ENCODE measurements around the gene ADAMTSL3. TPM values are rescaled to one million over a fixed set of nuclear protein-coding genes. Genes with fewer than 3 reads are reported as not detected.

ADAMTSL3 gene
- total and polyA plus RNA-seq, 4 donors = 0.85 to 58.2 (median 7.9) TPM

DNA sequence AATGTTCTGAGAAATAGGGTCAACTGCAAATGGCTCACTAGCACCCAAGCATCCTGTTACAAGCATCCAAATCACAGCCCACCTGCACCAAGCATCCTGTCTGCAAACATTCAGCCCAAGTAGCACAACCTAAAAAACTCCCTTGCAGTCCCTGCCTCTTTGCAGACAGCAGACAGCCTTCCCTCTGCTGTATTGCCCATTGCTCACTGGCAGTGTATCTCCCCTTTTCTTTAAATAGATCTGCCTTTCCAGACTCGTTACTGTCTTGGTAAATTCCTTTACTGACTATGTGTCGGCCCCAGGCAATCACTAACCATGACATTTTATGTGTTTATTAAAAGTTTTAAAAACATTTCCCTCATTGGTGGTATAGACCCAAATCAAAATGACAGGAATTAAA is 155.4 kb downstream of the ADAMTSL3 start:
- TF ChIP-seq, protein P1, sequence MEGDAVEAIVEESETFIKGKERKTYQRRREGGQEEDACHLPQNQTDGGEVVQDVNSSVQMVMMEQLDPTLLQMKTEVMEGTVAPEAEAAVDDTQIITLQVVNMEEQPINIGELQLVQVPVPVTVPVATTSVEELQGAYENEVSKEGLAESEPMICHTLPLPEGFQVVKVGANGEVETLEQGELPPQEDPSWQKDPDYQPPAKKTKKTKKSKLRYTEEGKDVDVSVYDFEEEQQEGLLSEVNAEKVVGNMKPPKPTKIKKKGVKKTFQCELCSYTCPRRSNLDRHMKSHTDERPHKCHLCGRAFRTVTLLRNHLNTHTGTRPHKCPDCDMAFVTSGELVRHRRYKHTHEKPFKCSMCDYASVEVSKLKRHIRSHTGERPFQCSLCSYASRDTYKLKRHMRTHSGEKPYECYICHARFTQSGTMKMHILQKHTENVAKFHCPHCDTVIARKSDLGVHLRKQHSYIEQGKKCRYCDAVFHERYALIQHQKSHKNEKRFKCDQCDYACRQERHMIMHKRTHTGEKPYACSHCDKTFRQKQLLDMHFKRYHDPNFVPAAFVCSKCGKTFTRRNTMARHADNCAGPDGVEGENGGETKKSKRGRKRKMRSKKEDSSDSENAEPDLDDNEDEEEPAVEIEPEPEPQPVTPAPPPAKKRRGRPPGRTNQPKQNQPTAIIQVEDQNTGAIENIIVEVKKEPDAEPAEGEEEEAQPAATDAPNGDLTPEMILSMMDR (IDR thresholded peaks at IDR 0.05; ENCODE audit: control extremely low read depth, extremely low read depth) = no peak
- H3K9me3 ChIP-seq (ENCODE audit: control insufficient read depth in 4 of 4, insufficient read depth in 3 of 4, low read length in 3 of 4) = peaks cover 0 to 6% (median 2%) of the 10 kb centered on the region in 4 donors
- no peak for ATAC-seq (ENCODE audit: insufficient read depth, low FRiP score)
- H3K4me3 ChIP-seq = no peak overlapping the region
- H3K27me3 ChIP-seq (ENCODE audit: control insufficient read depth in 3 of 3, insufficient read depth in 3 of 3, low read length in 2 of 3) = no peaks in the 10 kb centered on the region
- no peak overlapping the region for H3K27ac ChIP-seq (ENCODE audit: low read depth in 1 of 2, low read length in 1 of 2)
- no peaks in the 10 kb centered on the region for H3K4me1 ChIP-seq (ENCODE audit: control insufficient read depth in 5 of 5, insufficient read depth in 5 of 5, low read length in 5 of 5)
- no peak overlapping the region for H3K9ac ChIP-seq (ENCODE audit: insufficient read depth in 1 of 2, low read length in 2 of 2)
- H3K36me3 ChIP-seq (ENCODE audit: control insufficient read depth in 4 of 4, insufficient read depth in 4 of 4, low read length in 4 of 4) = no peaks in the 10 kb centered on the region
- no peak for DNase-seq
- WGBS, 2 donors = 76 to 87% methylated on average over 2 of the region's 2 CpGs

DNA sequence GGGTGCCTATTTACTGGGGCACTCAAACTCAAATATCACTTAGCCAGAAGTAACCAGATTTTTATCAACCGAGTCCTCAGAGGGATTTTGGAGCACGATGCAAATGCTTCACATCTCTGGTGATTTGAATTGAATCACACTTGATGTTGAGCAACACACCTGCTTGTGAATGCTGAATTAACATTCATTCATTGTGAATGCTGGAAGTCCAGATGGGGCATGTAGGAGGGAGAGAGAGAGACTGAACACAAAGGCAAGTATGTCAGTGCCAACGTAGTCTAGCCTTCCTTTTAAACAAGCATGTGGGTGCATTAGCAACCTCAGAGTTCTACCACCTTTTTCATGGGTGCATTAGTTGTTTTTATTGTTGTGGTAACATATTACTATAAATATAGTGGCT is 156.2 kb downstream of the ADAMTSL3 start:
- WGBS, 2 donors = 81% methylated on average over 3 of the region's 3 CpGs
- TF ChIP-seq, protein P1 (IDR thresholded peaks at IDR 0.05; ENCODE audit: control extremely low read depth, extremely low read depth) = no peak
- no peak for ATAC-seq (ENCODE audit: insufficient read depth, low FRiP score)
- DNase-seq = no peak
- no peaks in the 10 kb centered on the region for H3K36me3 ChIP-seq (ENCODE audit: control insufficient read depth in 4 of 4, insufficient read depth in 4 of 4, low read length in 4 of 4)
- no peak overlapping the region for H3K27ac ChIP-seq (ENCODE audit: low read depth in 1 of 2, low read length in 1 of 2)
- no peaks in the 10 kb centered on the region for H3K27me3 ChIP-seq (ENCODE audit: control insufficient read depth in 3 of 3, insufficient read depth in 3 of 3, low read length in 2 of 3)
- peaks cover 0 to 3% (median 0%) of the 10 kb centered on the region in 5 donors for H3K4me1 ChIP-seq (ENCODE audit: control insufficient read depth in 5 of 5, insufficient read depth in 5 of 5, low read length in 5 of 5)
- H3K9ac ChIP-seq (ENCODE audit: insufficient read depth in 1 of 2, low read length in 2 of 2) = no peak overlapping the region
- H3K9me3 ChIP-seq (ENCODE audit: control insufficient read depth in 4 of 4, insufficient read depth in 3 of 4, low read length in 3 of 4) = peaks cover 0 to 6% (median 2%) of the 10 kb centered on the region in 4 donors
- no peak overlapping the region for H3K4me3 ChIP-seq

DNA sequence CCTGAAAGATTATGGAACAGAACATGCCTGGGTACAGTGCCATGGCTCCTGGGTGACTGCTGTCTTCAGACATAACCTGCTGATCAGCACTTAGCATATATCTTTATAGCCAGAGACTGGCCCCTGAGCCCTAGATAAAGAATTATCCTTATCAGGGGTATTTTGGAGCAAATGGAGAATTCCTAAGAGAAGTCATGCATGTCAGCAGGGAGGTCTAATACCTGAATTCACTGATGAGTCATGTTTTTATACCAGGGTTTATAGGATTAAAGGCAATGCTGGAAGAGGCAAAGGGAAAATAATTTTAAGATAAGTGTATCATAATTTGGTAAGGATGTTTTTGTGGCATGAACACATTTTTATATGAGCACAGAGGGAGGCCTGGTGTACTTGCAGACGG is 159.8 kb downstream of the ADAMTSL3 start:
- Histone ChIP-seq H3K4me1 (ENCODE audit: control insufficient read depth in 5 of 5, insufficient read depth in 5 of 5, low read length in 5 of 5) (peaks cover 0 to 4% (median 0%) of the 10 kb centered on the region in 5 donors), H3K9me3 (ENCODE audit: control insufficient read depth in 4 of 4, insufficient read depth in 3 of 4, low read length in 3 of 4) (no peaks in the 10 kb centered on the region), H3K9ac (ENCODE audit: insufficient read depth in 1 of 2, low read length in 2 of 2) (no peak overlapping the region), H3K4me3 (no peak overlapping the region), H3K36me3 (ENCODE audit: control insufficient read depth in 4 of 4, insufficient read depth in 4 of 4, low read length in 4 of 4) (no peaks in the 10 kb centered on the region), H3K27me3 (ENCODE audit: control insufficient read depth in 3 of 3, insufficient read depth in 3 of 3, low read length in 2 of 3) (no peaks in the 10 kb centered on the region), H3K27ac (ENCODE audit: low read depth in 1 of 2, low read length in 1 of 2) (no peak overlapping the region)
- ATAC-seq (ENCODE audit: insufficient read depth, low FRiP score) = no peak
- WGBS, 2 donors = 62 to 91% methylated on average over 1 of the region's 1 CpG
- TF ChIP-seq, protein P1 (IDR thresholded peaks at IDR 0.05; ENCODE audit: control extremely low read depth, extremely low read depth) = no peak
- DNase-seq = no peak

DNA sequence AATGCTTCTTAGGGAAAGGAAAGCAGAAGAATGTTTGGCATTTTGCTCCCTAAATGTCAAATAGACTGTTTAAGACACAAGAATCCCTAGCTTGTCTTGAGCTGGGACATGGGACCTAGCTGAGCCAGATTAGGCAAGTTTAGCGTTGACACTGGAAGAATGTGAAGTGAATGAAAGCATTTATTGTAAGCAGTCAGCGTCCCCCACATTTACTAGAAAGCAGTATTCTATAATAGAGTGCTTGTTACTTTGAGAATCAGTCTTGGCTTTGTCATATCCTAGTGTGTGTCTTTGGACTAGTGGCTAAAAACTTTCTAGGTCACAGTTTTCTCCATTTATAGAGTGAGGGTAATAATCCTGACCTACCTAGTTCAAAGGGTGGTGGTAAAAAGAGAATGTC is 161.6 kb downstream of the ADAMTSL3 start:
- TF ChIP-seq, protein P1 (IDR thresholded peaks at IDR 0.05; ENCODE audit: control extremely low read depth, extremely low read depth) = no peak
- WGBS, 2 donors = 54 to 63% methylated on average over 2 of the region's 2 CpGs
- no peaks in the 10 kb centered on the region for H3K36me3 ChIP-seq (ENCODE audit: control insufficient read depth in 4 of 4, insufficient read depth in 4 of 4, low read length in 4 of 4)

More for the DNA sequence above, 161.6 kb downstream of the ADAMTSL3 start:
- H3K4me1 ChIP-seq (ENCODE audit: control insufficient read depth in 5 of 5, insufficient read depth in 5 of 5, low read length in 5 of 5) = peaks cover 0 to 4% (median 0%) of the 10 kb centered on the region in 5 donors
- DNase-seq (peak in 1 of 3 donors; percentile 45), ATAC-seq (ENCODE audit: insufficient read depth, low FRiP score) (no peak)
- no peaks in the 10 kb centered on the region for H3K27me3 ChIP-seq (ENCODE audit: control insufficient read depth in 3 of 3, insufficient read depth in 3 of 3, low read length in 2 of 3)
- no peak overlapping the region for H3K27ac ChIP-seq (ENCODE audit: low read depth in 1 of 2, low read length in 1 of 2)
- H3K9ac ChIP-seq (ENCODE audit: insufficient read depth in 1 of 2, low read length in 2 of 2) = no peak overlapping the region
- H3K4me3 ChIP-seq = no peak overlapping the region
- H3K9me3 ChIP-seq (ENCODE audit: control insufficient read depth in 4 of 4, insufficient read depth in 3 of 4, low read length in 3 of 4) = no peaks in the 10 kb centered on the region

All from lung (tissue), 12 donors.